Fibroblast of villous mesenchyme (primary cell): ENCODE measurements around the gene APBB2. TPM values are rescaled to one million over a fixed set of nuclear protein-coding genes. Genes with fewer than 3 reads are reported as not detected.

ENCODE experiments used
- DNase-seq: peaks from one replicate; pipeline ENCODE4 v3.0.0-alpha.2; 2010; ENCODE audit warnings: low read depth
- H3K4me3 ChIP-seq: 2 replicates; pipeline ENCODE4 v1.5.1; 2011; ENCODE audit warnings: low read depth, mild to moderate bottlenecking, low read length
- CTCF ChIP-seq: IDR thresholded peaks from 2 replicates; pipeline ENCODE4 v1.5.1; 2012; ENCODE audit warnings: low read depth, mild to moderate bottlenecking, low read length; ENCODE audit not compliant: insufficient read depth
- total RNA-seq: library from RNA; depleted of rRNA; stranded (reverse); fragments of >200 nt; gene quantifications from 2 replicates; pipeline ENCODE4 v1.2.3, GENCODE V29; 2012

APBB2 gene
- total RNA-seq, 1 donor: 133 TPM

- no peak for DNase-seq
- TF ChIP-seq CTCF: no peak
- H3K4me3 ChIP-seq: no peak overlapping the region
Measured at GRCh38 chr4:40837094-40837870, 377.1 kb downstream of the APBB2 start.

GRCh38 chr4:40833212-40833611, 381.1 kb downstream of the APBB2 start:
- no peak for DNase-seq
- no peak for TF ChIP-seq CTCF
- H3K4me3 ChIP-seq: no peak overlapping the region

GRCh38 chr4:40832175-40832574, 382.2 kb downstream of the APBB2 start:
- H3K4me3 ChIP-seq: no peak overlapping the region
- no peak for DNase-seq
- TF ChIP-seq CTCF: no peak

- no peak overlapping the region for H3K4me3 ChIP-seq
- TF ChIP-seq CTCF: no peak
- DNase-seq: no peak
Measured at GRCh38 chr4:40831146-40831907, 383.0 kb downstream of the APBB2 start.

- TF ChIP-seq CTCF: no peak
- no peak for DNase-seq
- no peak overlapping the region for H3K4me3 ChIP-seq
Measured at GRCh38 chr4:40829586-40829985, 384.8 kb downstream of the APBB2 start.

- no peak for DNase-seq
- TF ChIP-seq CTCF: no peak
- H3K4me3 ChIP-seq: no peak overlapping the region
Measured at GRCh38 chr4:40828661-40829060, 385.7 kb downstream of the APBB2 start.
